Stimulated activated naive CD8-positive, alpha-beta T cell treated with anti-CD3 and anti-CD28 coated beads, Interleukin-15, Interleukin-2, amounts not matched to agents 100 ng/mL and 50 ng/mL, for 24 hours (primary cell): Measurements from ENCODE around the gene CRYGN.

Experiments used
- H3K27ac Mint-ChIP-seq: one replicate; pipeline ENCODE4 v1.8.0; 2021; ENCODE audit warnings: mild to moderate bottlenecking, mixed read lengths
- H3K27me3 Mint-ChIP-seq: one replicate; pipeline ENCODE4 v1.8.0; 2021; ENCODE audit warnings: mixed read lengths
- H3K36me3 Mint-ChIP-seq: one replicate; pipeline ENCODE4 v1.8.0; 2021; ENCODE audit warnings: low read depth, mixed read lengths
- H3K4me1 Mint-ChIP-seq: one replicate; pipeline ENCODE4 v1.8.0; 2021; ENCODE audit warnings: low read depth, mixed read lengths
- H3K4me3 Mint-ChIP-seq: one replicate; pipeline ENCODE4 v1.8.0; 2021; ENCODE audit warnings: mild to moderate bottlenecking, mixed read lengths
- H3K9me3 Mint-ChIP-seq: one replicate; pipeline ENCODE4 v1.8.0; 2021; ENCODE audit warnings: mixed read lengths

The CRYGN gene

GRCh38 chr7:151468217-151469018, 28.5 kb upstream of the CRYGN start:
- Mint-ChIP-seq H3K4me1 (peaks cover 38% of the 10 kb centered on the region), H3K27me3 (no peaks in the 10 kb centered on the region), H3K27ac (peak overlapping the region; percentile 50), H3K9me3 (peaks cover 9% of the 10 kb centered on the region), H3K36me3 (peaks cover 87% of the 10 kb centered on the region), H3K4me3 (no peak overlapping the region)

DNA sequence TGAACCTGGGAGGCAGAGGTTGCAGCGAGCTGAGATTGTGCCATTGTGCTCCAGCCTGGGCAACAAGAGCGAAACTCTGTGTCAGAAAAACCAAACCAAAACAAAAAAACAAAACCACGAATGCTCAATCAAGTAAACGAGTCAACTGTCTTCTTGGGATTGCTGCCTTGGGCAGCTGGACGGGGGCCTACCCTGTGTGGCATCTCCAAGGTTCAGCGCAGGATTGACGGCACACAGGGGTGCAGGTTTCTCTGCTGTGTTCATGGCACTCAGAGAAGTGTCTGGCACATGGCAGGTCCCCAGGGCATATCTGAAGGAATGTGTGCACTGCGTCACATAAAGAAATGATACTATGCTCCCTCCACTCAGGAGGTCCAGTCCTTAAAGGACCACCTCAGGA, 25.2 kb upstream of the CRYGN start:
- Mint-ChIP-seq H3K27ac (no peak overlapping the region), H3K27me3 (peaks cover 6% of the 10 kb centered on the region), H3K36me3 (peaks cover 67% of the 10 kb centered on the region), H3K9me3 (peaks cover 14% of the 10 kb centered on the region), H3K4me3 (no peak overlapping the region), H3K4me1 (peaks cover 8% of the 10 kb centered on the region)

DNA sequence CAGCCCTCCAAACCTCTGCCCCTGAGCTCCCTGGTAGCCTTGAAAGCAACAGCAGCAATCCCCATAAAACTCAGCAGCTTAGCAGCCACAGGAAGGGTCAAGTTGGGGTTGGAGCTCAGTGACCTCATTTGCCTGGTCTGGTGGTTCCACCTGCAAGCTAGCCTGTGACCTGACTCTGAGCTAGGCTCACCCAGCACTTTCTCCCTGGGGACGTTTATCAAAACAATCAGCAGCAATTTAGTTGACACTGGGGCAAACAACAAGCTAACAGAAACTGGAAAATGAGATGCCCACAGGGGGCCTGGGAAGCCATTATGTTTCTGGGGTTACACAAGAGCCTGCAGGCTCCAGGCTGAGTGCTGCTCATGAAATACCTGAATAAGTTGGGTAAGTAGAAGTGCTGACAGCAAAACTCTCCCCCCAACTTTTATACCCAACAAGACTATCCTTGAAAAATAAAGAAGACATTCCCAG, 22.4 kb upstream of the CRYGN start:
- no peaks in the 10 kb centered on the region for H3K4me1 Mint-ChIP-seq
- H3K9me3 Mint-ChIP-seq = peaks cover 14% of the 10 kb centered on the region
- H3K36me3 Mint-ChIP-seq = peaks cover 39% of the 10 kb centered on the region
- H3K27ac Mint-ChIP-seq = no peak overlapping the region
- H3K27me3 Mint-ChIP-seq = peaks cover 9% of the 10 kb centered on the region
- no peak overlapping the region for H3K4me3 Mint-ChIP-seq

DNA sequence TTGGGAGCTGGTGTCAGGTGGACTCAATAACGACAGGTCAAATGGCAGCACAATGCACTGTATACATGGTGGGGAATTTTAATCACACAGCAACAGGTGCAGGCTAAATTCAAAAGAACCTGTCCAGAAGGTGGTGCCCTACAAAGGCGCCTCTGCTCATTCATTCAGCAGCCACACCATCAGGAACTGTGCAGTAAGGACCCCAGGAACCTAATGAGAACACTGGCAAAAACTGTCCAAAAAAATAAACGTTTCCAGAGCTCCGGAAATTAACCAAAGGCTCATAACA, 21.9 kb upstream of the CRYGN start:
- Mint-ChIP-seq H3K27ac (no peak overlapping the region), H3K9me3 (peaks cover 14% of the 10 kb centered on the region), H3K4me3 (no peak overlapping the region), H3K36me3 (peaks cover 35% of the 10 kb centered on the region), H3K4me1 (no peaks in the 10 kb centered on the region), H3K27me3 (peaks cover 9% of the 10 kb centered on the region)

GRCh38 chr7:151461096-151461941, 21.4 kb upstream of the CRYGN start:
- Mint-ChIP-seq H3K36me3 (peaks cover 33% of the 10 kb centered on the region), H3K27me3 (peaks cover 9% of the 10 kb centered on the region), H3K4me3 (no peak overlapping the region), H3K4me1 (no peaks in the 10 kb centered on the region), H3K9me3 (peaks cover 14% of the 10 kb centered on the region), H3K27ac (no peak overlapping the region)

DNA sequence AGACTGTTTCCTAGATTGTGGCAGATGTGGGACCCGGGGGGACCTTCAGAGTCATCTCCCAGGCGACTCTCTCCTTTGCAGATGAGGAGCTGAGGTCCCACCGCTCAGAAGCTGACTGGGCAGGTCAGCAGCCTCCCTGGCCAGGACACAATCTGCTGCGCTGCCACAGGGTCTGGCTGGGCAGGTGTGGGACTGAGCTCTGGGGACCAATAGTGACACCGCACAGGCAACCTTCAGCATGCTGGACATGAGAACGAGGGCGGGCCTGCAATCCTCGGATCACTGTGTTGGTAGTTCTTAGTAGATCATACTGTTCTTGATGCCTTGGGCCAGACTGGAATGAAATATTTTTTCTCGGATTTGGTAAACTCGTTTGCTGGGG, 20.5 kb upstream of the CRYGN start:
- Mint-ChIP-seq H3K27ac (no peak overlapping the region), H3K36me3 (peaks cover 25% of the 10 kb centered on the region), H3K4me3 (no peak overlapping the region), H3K4me1 (no peaks in the 10 kb centered on the region), H3K9me3 (peaks cover 14% of the 10 kb centered on the region), H3K27me3 (peaks cover 9% of the 10 kb centered on the region)

DNA sequence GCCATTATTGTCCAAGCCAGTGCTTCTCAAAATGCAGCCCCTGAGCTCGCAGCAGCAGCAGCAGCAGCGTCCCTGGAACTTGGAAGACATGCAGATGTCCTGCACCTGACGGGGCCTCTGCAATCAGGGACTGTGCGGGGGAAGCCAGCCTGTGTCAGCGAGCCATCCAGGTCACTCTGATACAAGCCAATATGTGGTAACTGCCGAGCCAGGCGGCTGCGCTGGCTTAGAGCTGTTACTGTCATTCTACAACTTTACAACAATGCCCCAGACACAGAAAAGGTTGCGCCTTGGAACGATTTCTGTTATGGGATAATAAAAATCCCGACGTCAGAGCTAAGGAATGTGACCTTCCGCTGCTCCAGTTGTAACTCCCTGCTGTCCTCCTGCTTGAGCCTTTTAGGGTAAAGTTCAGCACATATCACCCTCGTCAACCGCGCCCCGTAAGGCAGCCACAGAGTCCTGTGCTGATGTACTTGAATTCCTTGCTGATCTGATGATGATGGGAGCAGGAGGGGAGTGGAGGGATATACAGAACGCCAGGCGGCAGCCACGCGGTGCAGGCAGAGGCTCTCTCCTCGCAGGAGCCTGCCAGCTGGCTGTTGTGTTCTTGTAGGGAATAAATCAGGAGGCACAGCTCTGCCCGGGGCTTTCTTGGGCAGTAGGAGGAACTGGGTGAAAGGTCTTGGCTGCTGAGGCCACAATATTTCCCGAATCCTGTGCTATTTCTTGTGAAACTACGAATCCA, 20.0 kb upstream of the CRYGN start:
- Mint-ChIP-seq H3K36me3 (peaks cover 19% of the 10 kb centered on the region), H3K27me3 (peaks cover 9% of the 10 kb centered on the region), H3K4me3 (no peak overlapping the region)

GRCh38 chr7:151457534-151457933, 17.6 kb upstream of the CRYGN start:
- peaks cover 9% of the 10 kb centered on the region for H3K27me3 Mint-ChIP-seq

More for the DNA sequence above, 20.0 kb upstream of the CRYGN start:
- Mint-ChIP-seq H3K9me3 (peaks cover 14% of the 10 kb centered on the region), H3K27ac (no peak overlapping the region), H3K4me1 (no peaks in the 10 kb centered on the region)

DNA sequence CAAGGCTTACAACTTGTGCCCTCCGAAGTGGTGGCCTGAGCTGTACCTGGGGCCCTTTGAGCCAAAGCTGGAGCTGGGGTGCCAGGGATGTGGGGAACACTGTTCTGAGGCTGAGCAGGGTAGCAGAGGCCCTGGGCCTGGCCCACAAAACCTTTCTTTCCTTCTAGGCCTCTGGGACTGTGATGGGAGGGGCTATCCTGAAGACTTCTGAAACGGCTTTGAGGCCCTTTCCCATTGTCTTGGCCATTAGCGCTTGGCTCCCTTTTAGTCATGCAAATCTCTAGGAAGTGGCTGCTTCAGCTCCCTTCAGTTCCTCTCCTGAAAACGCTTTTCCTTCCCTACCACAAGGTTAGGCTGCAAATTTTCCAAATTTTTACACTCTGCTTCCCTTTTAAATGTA, 16.8 kb upstream of the CRYGN start:
- no peaks in the 10 kb centered on the region for H3K9me3 Mint-ChIP-seq
- no peaks in the 10 kb centered on the region for H3K4me1 Mint-ChIP-seq
- H3K27me3 Mint-ChIP-seq = peaks cover 9% of the 10 kb centered on the region
- no peak overlapping the region for H3K4me3 Mint-ChIP-seq
- no peaks in the 10 kb centered on the region for H3K36me3 Mint-ChIP-seq
- no peak overlapping the region for H3K27ac Mint-ChIP-seq

More at GRCh38 chr7:151457534-151457933, 17.6 kb upstream of the CRYGN start:
- Mint-ChIP-seq H3K9me3 (no peaks in the 10 kb centered on the region), H3K4me3 (no peak overlapping the region), H3K36me3 (no peaks in the 10 kb centered on the region), H3K27ac (no peak overlapping the region), H3K4me1 (no peaks in the 10 kb centered on the region)

GRCh38 chr7:151456276-151456675, 16.3 kb upstream of the CRYGN start:
- Mint-ChIP-seq H3K27me3 (peaks cover 9% of the 10 kb centered on the region), H3K36me3 (no peaks in the 10 kb centered on the region), H3K4me1 (no peaks in the 10 kb centered on the region), H3K9me3 (no peaks in the 10 kb centered on the region), H3K4me3 (no peak overlapping the region), H3K27ac (no peak overlapping the region)

- Mint-ChIP-seq H3K4me1 (no peaks in the 10 kb centered on the region), H3K9me3 (no peaks in the 10 kb centered on the region), H3K4me3 (no peak overlapping the region), H3K27me3 (peaks cover 7% of the 10 kb centered on the region), H3K27ac (no peak overlapping the region), H3K36me3 (no peaks in the 10 kb centered on the region)
These were observed 15.7 kb upstream of the CRYGN start for GRCh38 chr7:151455690-151456089.

GRCh38 chr7:151454932-151455530, 15.1 kb upstream of the CRYGN start:
- H3K36me3 Mint-ChIP-seq = no peaks in the 10 kb centered on the region
- H3K4me1 Mint-ChIP-seq = no peaks in the 10 kb centered on the region
- H3K4me3 Mint-ChIP-seq = no peak overlapping the region
- no peaks in the 10 kb centered on the region for H3K9me3 Mint-ChIP-seq
- peaks cover 2% of the 10 kb centered on the region for H3K27me3 Mint-ChIP-seq
- no peak overlapping the region for H3K27ac Mint-ChIP-seq

DNA sequence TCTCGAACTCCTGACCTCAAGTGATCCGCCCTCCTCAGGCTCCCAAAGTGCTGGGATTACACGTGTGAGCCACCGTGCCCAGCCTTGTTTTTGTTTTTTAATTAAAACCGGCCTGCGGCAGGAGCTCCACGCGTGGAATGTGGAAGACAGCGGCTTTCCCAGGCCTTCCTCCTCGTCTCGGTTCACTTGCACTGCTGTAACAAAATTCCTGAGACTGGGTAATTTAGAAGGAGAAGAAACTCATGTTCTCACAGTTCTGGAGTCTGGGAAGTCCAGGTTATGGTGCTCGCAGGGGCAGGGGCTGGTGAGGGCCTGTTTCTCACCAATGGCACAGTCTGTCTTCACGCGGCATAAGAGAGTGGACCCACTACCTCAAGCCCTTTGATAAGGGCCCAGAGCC, 14.4 kb upstream of the CRYGN start:
- Mint-ChIP-seq H3K27me3 (peaks cover 4% of the 10 kb centered on the region), H3K36me3 (no peaks in the 10 kb centered on the region), H3K4me3 (no peak overlapping the region), H3K4me1 (peaks cover 4% of the 10 kb centered on the region), H3K9me3 (no peaks in the 10 kb centered on the region), H3K27ac (no peak overlapping the region)

- H3K27me3 Mint-ChIP-seq = peaks cover 5% of the 10 kb centered on the region
- peaks cover 4% of the 10 kb centered on the region for H3K4me1 Mint-ChIP-seq
- H3K36me3 Mint-ChIP-seq = no peaks in the 10 kb centered on the region
- no peak overlapping the region for H3K27ac Mint-ChIP-seq
- no peaks in the 10 kb centered on the region for H3K9me3 Mint-ChIP-seq
- no peak overlapping the region for H3K4me3 Mint-ChIP-seq
These were observed 13.4 kb upstream of the CRYGN start for GRCh38 chr7:151453326-151453791.
